SK-N-MC (cell line): ENCODE data around the gene FTH1.
"Not testable (repeated sequence)": the region's sequence is repeated elsewhere in the genome, so short reads cannot be mapped to it uniquely, and the experiment has no call there.

Source experiments
- DNase-seq: peaks from one replicate; pipeline ENCODE4 v3.0.0-alpha.2; 2011; ENCODE audit warnings: low read depth, low spot score
- H3K27ac ChIP-seq: fragments of 200-600 bp; sonication (generic); 2 replicates; pipeline ENCODE4 v1.5.1; 2016; ENCODE audit warnings: mixed run types
- H3K36me3 ChIP-seq: fragments of 200-600 bp; sonication (generic); 2 replicates; pipeline ENCODE4 v1.6.1; 2017; ENCODE audit warnings: antibody characterized with exemption, low read length, mixed read lengths; ENCODE audit not compliant: insufficient read depth
- H3K4me3 ChIP-seq: fragments of 200-600 bp; sonication (generic); 2 replicates; pipeline ENCODE4 v1.5.1; 2016
- H3K9ac ChIP-seq: fragments of 200-600 bp; sonication (generic); 2 replicates; pipeline ENCODE4 v1.8.0; 2017; ENCODE audit warnings: mixed run types, mixed read lengths; ENCODE audit not compliant: insufficient read length
- H3K9me3 ChIP-seq: fragments of 200-600 bp; sonication (generic); 2 replicates; pipeline ENCODE4 v1.6.1; 2017; ENCODE audit warnings: low read depth, mild to moderate bottlenecking, antibody characterized with exemption, low read length, moderate library complexity, mixed read lengths
- EZH2 ChIP-seq: fragments of 200-600 bp; sonication (generic); IDR thresholded peaks from one replicate; pipeline ENCODE4 v1.6.1; 2017; ENCODE audit warnings: antibody characterized with exemption
- FOXP2 ChIP-seq: optimal IDR thresholded peaks from 2 replicates; pipeline ENCODE3; 2011; ENCODE audit warnings: mild to moderate bottlenecking, moderate library complexity; ENCODE audit not compliant: insufficient read depth; ENCODE audit errors: extremely low read length, control extremely low read depth
- POLR2AphosphoS5 ChIP-seq: IDR thresholded peaks from 2 replicates; pipeline ENCODE4 v1.6.1; 2012; ENCODE audit warnings: mild to moderate bottlenecking, low read depth, low read length, borderline replicate concordance

Gene FTH1

DNA sequence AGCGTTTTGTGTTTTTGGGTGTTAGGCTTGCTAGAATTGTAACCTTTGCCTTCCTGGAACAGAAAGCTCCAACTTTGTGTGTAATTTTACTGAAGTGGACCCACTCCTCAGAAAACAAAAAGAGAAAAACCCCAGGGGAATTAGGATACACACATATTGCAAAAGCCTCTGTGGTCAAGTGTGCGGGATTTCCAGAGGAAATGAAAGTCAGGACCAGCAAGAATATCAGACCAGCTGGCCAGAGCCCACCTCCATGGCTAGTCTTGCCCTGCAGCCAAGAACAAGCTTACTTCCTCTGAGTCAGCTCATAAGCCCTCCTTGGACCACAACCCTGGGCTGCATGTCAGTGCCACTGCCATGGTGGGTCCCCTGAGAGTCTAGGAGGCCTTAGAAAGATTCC lies 37.0 kb upstream of the FTH1 start:
- Histone ChIP-seq H3K4me3 (no peak overlapping the region), H3K9me3 (no peaks in the 10 kb centered on the region), H3K36me3 (no peaks in the 10 kb centered on the region), H3K27ac (no peak overlapping the region), H3K9ac (no peak overlapping the region)
- TF ChIP-seq EZH2 (no peak), POLR2AphosphoS5 (no peak), FOXP2 (no peak)
- DNase-seq, result no peak

DNA sequence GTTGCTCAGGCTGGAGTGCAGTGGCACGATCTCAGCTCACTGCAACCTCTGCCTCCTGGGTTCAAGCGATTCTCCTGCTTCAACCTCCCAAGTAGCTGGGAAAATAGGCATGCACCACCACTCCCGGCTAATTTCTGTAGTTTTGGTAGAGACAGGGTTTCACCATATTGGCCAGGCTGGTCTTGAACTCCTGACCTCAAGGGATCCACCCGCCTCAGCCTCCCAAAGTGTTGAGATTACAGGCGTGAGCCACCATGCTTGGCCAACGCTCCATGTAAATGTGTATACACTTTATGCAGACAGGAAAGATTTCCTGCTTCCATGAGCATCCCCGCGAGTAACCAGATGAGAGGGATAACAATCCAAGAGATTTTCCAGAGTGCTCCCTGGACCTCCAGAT lies 34.8 kb upstream of the FTH1 start:
- H3K9ac ChIP-seq, H3K9me3 ChIP-seq, DNase-seq, H3K36me3 ChIP-seq, H3K27ac ChIP-seq, H3K4me3 ChIP-seq: not testable (repeated sequence)

DNA sequence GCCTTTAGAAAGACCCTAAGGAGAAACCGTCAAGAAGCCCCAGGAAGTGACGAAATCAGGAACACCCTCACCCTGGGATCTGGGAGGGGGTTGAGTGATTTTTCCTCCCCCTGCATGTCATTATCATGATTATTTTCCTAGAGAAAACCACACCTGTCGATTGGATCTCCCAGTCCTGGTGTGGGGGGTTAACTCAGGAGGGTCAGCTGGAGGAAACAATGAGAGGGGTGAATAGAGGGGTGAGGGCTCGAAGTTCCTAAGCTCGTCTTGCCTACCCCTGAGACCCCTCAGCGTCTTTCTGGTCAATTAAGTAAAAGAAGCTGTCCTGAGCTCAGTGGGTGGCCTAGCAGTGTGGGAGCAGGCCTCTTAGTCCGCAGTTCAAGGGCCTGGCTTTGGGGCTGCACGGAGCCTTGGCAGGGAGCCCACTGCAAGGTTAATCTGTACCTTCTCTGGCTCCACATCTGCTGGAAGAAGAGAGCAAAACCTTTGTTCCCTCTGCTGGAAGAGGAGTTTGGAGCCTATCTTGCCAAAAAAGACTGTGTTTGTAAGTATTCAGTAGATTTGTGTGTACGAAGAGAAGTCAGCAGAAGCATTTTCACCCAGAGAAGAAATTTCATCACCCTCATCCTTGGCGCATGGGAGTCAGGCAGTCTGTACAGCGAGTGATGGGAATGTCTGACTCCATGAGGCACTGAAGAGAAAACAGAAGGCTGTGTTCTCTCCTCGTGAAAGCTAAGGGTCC lies 34.2 kb upstream of the FTH1 start:
- TF ChIP-seq FOXP2, result no peak
- no peak for TF ChIP-seq EZH2
- no peak for TF ChIP-seq POLR2AphosphoS5
- H3K36me3 ChIP-seq, result no peaks in the 10 kb centered on the region
- no peaks in the 10 kb centered on the region for H3K9me3 ChIP-seq
- H3K4me3 ChIP-seq, result no peak overlapping the region
- no peak for DNase-seq
- no peak overlapping the region for H3K9ac ChIP-seq
- no peak overlapping the region; the same call in 1 of the 2 replicates for H3K27ac ChIP-seq

DNA sequence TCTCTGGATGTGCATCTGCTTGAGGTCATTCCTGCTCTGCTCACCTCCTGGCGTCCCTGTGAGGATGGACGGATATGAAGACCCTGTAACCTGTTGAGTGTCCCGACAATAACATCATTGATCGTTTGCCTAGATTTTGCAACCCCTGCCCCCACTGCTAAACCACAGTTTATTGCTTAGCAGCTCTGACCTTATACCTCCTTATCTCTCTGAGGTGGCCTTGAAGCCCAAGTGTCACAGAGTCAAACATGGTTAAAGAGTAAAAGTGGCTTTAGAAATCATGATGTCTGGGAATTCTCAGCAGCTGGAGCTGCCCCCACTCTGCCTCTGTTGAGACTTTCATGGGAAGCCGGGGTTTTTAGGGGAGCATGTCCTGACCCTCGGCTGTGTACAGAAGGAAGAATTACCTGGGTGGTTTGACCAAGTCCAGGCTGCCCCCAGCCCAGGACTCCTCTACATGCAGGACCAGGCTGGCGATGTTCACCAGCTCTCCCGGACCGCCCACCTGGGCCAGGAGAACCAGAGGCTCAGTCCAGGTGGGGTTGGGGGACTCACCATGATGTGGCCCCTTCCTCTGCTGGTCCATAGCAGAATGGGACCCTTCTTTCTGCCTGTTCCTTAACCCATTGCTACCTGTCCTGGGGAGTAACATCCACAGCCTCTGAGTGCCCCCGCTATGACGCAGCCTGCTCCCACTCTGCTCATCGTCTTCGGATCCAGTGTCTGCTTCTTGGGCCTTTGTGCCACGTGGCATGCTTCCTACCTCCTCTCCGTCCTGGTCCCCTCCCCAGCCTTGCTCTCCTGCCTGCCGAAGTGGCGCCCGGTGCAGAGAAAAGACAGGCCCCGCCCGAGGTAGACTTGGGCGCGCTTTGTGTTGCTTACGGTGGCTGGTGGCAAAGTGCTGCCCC lies 33.4 kb upstream of the FTH1 start:
- no peak overlapping the region for H3K9ac ChIP-seq
- no peaks in the 10 kb centered on the region for H3K9me3 ChIP-seq
- H3K36me3 ChIP-seq, result no peaks in the 10 kb centered on the region
- DNase-seq, result no peak
- H3K4me3 ChIP-seq, result no peak overlapping the region
- H3K27ac ChIP-seq, result no peak overlapping the region
- TF ChIP-seq EZH2, result no peak
- TF ChIP-seq FOXP2, result no peak
- no peak for TF ChIP-seq POLR2AphosphoS5

DNA sequence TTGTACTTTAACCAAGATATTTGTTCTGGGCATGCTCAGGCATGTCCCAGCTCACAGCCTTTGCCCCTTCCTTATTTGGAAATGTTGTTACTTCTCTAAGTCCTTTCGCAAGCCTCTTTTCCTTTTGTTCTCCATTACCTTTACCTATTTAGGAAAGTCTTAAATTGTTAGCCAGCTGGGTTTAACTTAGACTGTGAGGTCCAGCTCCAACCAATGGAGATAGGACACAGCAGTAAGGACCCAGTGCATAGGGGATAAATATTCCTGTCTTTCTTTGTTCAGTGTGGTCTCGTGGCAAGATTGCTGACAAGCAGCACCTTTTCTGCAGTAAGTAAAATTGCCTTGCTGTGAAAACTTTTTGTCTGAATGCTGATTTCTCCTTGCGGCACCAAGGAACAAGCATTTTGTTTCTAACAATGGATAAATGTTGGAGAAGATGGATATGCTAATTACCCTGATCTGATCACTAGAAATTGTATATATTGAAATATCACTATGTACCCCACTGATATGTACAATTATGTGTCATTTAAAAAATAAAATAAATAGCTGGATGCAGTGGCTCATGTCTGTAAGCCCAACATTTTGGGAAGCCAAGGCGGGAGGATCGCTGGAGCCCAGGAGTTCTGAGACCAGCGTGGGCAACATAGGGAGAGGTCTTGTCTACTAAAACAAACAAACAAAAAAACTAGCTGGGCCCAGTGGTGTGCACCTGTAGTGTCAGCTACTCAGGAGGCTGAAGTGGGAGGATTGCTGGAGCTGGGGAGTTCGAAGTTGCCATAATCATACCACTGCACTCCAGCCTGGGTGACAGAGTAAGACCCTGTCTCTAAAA lies 31.9 kb upstream of the FTH1 start:
- no peak overlapping the region for H3K4me3 ChIP-seq
- H3K9me3 ChIP-seq, result no peaks in the 10 kb centered on the region
- H3K27ac ChIP-seq, result no peak overlapping the region
- DNase-seq, result no peak
- H3K36me3 ChIP-seq, result no peaks in the 10 kb centered on the region
- TF ChIP-seq POLR2AphosphoS5 (no peak), EZH2 (no peak), FOXP2 (no peak)
- H3K9ac ChIP-seq, result no peak overlapping the region

DNA sequence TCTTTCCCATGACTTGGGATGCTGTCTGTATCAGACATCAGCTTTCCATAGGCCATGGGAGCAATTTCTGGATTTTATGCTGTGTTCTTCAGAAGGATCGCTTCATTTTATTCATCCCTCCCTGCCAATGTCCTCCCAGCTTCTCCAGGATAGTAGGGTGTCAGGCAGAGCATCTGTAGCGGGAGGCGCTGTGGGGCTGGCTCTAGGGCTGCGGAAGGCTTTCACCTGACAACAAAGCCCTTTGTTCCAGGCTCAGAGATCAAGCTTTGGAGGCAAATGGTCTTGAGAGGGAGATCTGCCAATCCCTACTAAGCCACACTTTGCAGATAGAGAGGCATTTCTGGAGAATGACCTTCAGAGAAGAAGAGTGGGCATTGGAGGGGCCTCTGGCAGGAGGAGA lies 29.5 kb upstream of the FTH1 start:
- Histone ChIP-seq H3K4me3 (no peak overlapping the region), H3K9me3 (no peaks in the 10 kb centered on the region), H3K27ac (no peak overlapping the region), H3K9ac (no peak overlapping the region), H3K36me3 (no peaks in the 10 kb centered on the region)
- TF ChIP-seq POLR2AphosphoS5, result no peak
- TF ChIP-seq EZH2, result no peak
- no peak for TF ChIP-seq FOXP2
- no peak for DNase-seq

DNA sequence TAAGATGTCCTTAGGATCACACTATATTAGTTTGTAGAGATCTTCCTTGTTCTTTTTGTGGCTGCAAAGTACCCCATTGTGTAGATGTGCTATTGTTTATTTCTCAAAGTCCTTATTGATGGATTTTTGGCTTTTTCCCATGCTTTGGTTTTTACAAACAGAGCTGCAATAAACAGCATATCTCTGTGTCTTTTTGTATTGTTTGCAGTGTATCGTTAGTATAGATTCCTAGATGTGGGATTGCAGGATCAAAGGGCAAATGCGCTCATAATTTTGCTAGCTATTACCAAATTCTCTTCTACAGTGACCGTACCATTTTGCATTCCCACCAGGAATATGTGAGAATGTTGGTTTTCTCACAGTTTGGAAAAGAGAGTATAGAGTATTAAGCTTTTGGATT lies 27.5 kb upstream of the FTH1 start:
- no peak overlapping the region for H3K27ac ChIP-seq
- H3K4me3 ChIP-seq, result no peak overlapping the region
- H3K9me3 ChIP-seq, result no peaks in the 10 kb centered on the region
- no peaks in the 10 kb centered on the region for H3K36me3 ChIP-seq
- TF ChIP-seq EZH2, result no peak
- no peak for TF ChIP-seq FOXP2
- no peak overlapping the region for H3K9ac ChIP-seq
- DNase-seq, result no peak

DNA sequence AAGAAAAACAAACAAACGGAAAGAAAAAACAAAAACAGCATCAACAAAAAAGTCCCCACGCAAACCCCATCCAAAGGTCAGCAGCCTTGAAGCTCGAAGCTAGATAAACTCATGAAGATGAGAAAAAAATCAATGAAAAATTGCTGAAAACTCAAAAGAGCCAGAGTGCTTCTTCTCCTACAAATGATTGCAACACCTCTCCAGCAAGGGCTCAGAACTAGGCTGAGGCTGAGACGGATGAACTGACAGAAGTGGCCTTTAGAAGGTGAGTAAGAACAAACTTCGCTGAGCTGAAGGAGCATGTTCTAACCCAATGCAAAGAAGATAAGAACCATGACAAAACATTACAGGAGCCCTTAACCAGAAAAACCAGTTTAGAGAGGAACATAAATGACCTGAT lies 18.4 kb upstream of the FTH1 start:
- TF ChIP-seq POLR2AphosphoS5 (no peak), EZH2 (no peak), FOXP2 (no peak)
- no peak for DNase-seq
- no peaks in the 10 kb centered on the region for H3K36me3 ChIP-seq
- H3K27ac ChIP-seq, result no peak overlapping the region
- no peak overlapping the region for H3K4me3 ChIP-seq
- H3K9ac ChIP-seq, result no peak overlapping the region
- H3K9me3 ChIP-seq, result no peaks in the 10 kb centered on the region
